Stimulated activated CD4-positive, alpha-beta T cell treated with anti-CD3 and anti-CD28 coated beads, Interleukin-4, amount 100 ng/mL, for 4 hours (primary cell): ENCODE results near the gene GPR146.

ENCODE experiments used
- DNase-seq, 2 experiments: peaks; one replicate each; pipeline ENCODE4 v3.0.0-alpha.2; 2020

GPR146 gene

DNA sequence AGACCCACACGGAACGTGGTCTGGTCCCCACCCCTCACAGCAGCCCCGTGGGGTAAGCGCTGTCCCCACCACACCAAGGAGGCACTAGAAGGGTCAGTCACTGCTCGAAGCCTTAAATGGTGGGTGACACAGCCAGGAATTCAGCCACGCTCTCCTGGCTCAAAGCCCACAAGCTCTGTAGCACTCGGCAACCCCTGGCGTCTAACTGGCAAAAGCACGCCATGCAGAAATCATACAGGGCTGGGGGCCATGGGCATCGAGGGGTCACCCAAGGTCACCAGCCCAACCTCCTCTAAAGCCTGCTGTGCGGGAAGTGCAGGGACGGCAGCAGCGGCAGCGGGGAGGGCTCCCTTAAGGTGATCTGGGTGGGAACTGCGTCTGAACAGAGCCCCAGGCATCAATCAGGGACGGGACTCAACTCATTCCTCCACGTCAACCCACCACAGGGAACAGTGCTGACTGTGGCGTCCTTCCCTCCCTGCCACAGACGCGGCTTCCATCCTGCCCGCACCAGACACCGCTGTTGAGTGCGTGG lies 51.3 kb downstream of the GPR146 start:
- no peak for DNase-seq

DNA sequence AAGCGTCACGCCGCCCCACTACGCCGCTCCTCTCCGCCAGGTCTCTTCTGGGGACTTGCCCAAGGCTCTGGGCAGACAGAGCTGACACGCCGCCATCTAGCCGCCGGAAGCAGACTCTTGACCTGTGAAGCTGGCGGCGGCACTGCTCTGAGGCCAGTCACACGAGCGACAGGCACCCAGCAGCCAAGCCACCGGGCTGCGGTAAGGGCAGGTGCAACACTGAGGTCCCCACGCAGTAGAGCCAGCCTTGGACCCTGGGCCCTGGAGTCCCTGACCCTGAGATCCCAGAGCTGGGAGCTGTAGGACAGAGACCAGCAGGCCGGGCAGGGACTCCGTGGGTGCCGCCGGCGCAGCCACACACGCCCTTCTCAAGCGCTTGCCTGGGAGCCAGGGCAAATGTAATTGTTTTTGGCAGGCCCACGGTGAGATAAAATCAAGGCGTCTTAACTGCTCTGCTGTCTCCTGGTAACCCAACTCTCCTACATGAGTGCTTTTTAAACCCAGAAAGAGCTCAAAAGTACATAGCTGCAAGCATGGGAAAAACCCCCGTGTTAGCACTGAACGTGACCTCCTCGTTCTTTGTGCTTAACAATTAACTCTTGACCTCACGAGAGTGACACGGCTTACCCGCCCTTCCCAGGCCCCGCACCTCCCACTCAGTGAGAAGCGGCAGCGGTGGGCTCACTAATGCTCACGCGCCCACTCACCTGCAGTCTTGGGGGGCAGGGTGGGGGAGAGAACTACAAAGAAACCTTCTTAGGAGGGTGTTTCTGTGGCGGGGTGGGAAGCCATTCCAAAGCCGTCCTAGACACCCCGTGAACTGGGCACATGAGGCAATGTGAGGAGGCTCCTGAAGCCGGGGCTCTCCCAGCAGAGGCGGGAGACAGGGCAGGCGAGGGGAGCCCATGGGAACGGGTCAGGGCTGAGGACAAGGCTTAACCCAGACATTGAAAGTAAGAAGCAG lies 52.1 kb downstream of the GPR146 start:
- DNase-seq, result no peak

DNA sequence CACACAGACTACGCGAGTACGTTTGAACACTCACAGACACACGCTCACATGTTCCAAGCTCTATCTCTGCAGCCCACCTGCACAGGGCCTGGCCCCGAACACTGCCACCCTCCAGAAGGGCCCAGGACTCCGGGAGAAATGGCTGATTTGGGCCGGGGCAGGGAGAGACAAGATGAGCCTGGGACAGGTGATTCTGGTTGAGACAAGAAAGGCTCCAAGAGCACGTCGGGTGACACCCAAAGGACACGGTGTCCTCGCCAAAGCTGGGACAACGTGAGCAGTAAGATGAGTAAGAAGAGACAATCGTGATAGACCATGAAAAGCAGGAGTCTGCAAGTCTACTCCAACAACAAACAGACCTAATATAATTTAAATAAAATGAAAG lies 52.8 kb downstream of the GPR146 start:
- no peak for DNase-seq

DNA sequence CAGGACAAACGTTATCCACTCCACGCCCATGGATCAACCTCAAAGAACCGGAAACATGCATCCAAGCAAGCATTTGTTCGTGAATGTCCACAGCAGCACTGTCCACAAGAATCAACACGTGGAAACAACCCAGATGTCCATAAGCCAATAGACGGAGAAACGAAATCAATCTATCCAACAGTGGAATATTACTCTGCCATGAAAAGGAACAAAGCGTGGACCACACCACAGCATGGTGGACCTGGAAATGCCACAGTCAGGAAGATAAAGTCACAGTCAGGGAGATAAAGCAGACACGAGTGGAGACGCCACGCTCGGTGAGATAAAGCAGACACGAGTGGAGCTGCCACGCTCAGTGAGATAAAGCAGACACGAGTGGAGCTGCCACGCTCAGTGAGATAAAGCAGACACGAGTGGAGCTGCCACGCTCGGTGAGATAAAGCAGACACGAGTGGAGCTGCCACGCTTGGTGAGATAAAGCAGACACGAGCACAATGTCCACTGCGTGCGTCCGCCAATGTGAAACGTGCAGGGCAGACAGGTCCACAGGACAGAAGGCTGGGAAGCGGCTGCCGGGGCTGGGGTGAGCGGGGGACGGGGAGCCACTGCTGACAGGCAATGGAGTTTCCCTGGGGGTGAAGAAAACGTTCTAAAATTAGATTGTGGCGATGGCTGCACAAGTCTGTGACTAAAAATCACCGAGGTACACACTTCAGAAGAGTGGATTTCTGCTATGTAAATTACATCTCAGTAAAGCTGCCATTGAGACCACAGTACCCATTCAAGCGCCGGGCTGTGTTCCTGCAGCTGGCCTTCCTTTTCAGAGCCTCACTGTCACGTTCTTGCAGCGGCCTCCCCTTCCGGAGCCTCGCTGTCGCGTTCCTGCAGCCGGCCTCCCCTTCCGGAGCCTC lies 54.2 kb downstream of the GPR146 start:
- DNase-seq, result no peak

DNA sequence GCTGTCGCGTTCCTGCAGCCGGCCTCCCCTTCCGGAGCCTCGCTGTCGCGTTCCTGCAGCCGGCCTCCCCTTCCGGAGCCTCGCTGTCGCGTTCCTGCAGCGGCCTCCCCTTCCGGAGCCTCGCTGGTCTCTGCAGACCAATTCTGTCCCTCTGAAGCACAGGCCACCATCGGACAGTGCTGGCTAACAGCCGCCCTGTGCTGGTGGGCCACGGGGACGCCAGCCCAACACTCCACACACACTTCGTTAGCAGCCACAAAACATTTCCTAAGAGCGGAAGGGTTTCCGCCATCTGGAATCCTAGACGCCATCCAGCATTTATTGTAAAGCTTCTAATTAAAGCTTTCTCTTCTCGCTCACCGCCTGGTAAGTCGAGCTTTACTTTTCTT lies 54.8 kb downstream of the GPR146 start:
- DNase-seq, result no peak

DNA sequence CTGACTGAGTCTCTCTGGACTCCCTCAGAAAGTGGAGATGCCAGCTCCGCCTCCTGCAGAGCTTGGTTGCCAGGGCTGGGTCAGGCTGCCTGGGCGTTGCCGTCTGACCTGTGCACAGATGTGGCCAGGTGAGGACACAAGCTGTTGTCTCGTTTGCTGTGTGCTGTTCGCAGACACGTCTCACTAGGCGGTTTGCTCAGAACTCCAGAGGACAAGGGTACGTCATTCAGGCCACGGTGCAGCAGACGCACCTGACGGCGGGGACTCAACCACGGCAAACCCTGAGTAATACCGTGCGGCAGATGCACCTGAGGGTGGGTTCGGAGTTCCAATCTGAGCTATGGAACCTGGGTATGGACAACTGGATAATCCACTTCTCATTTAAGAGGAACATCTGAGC lies 55.3 kb downstream of the GPR146 start:
- no peak for DNase-seq

DNA sequence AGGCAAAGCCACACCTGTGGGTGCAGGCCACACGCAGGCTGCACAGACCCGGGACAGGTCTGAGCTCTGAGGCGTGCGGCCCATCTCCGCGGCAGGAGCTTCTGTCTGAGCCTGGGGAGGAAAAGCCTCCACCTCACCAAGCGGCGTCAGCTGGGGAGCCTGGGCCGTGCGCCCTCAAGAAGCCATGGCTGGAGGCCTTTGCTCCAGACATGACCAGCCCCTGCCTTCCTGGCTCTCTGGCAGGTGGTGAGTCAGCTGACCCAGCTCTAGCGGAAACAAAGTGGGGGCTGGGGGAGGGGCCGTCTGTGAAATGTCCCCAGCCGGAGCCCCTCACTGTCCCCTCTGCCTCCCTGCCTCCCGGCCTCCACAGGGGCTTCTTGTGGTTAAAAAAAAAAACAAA lies 56.0 kb downstream of the GPR146 start:
- no peak for DNase-seq

DNA sequence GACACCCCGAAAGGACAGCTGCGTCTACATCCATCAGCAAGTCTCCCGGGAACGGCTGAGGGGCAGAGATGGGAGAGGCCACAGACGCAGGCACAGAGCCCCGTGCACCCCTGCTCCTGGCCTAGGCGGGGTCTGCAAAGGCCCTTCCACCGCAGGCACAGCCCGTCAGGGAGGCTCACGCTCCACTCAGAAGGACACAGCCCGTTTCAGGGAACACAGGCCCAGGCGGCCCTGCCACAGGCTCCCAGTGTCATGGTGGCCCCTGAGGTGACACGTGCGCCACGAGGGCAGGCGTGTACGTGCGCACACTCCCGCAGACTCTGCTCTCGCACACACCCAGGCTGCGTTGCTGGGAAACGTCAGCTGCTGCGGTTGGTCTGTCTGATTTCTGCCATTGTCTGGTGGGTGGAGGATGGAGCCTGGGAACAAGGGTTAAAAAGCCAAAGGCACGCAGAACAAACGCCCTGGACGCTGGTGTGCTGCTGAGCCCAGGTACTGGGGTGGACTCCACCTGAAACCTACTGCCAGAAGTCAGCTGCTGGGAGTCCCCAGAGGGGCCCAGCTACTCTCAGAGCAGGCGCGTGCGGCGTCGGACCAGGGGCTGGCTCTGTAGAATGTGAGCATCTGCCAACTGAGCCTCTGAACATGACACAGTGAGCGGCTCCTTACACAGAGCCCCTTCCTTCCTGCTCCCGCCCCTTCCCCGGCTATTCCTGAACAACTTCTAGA lies 56.7 kb downstream of the GPR146 start:
- DNase-seq, result no peak

DNA sequence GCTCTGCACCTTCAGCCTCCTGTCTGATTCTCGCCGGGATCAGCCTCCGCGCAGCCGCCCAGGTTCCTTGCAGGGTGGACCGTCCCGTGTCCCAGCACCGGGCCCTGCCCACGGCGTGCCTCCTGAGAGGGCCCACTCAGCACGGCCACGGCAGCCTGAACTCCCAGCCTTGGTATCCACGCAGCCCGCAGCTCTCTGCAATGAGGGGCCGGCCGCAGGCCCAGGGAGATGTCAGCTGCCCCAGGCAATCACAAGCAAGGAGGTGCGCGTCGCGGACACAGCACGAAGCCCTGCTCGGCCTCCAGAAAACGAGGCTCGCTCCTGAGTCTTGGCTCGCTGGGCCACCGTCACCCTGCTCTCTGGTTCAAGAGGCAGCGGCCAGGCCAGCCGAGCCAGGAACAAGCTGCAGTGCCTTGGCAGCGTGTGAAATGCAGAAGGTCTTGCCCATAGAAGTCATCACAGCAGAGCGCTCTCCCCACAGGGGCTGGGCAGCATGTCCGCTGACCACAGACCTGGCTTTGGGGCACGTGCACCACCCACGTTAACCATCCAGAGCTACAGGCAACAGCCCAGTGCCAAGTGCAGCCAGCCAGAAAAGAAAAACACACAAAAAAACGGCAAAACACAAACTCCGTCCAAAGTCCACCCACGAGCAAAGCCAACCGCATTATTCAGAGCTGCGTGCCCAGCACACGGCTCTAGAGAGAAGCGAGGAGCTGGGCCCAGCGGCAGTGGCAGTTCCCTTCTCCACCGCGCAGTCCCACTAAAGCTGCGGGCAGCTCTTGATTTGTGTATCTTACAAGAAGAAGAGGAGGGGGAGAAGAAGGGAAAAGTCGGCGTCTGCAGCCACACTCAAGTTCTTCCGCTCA lies 57.5 kb downstream of the GPR146 start:
- no peak for DNase-seq

DNA sequence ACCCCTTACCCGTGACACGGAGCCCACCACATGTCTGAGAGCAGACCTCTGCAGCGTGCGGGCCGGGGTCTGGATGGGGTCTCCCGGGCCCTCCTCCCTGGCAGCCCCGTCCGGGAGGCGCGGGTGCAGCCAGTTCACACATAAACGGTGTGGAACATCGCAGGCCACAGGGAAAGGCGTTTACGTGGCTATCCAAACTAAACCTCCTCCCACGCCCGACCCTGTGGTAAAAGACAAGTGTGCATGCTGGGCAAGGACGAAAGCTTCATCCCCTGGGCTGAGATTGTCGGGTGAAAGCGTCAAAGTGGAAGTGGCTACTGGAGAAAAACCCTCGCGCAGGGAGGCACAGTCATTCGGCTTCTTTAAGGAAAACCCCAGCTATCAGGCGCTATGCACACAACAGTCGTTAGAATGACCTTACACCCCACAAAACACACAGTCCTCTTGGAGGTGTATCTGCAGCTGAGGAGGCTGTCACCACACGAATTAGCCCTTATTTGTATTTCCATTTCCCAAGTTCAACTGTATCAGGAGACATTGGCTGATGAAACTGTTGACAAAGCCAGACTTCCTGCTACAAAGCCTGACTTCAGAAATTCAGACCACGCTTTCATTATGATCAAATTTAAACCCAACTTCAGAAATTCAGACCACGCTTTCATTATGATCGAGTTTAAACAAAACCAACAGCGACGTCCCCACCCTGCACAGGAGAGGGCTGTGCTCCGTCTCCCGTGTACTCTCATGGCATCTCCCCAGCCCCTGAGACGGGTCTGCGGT lies 58.9 kb downstream of the GPR146 start:
- DNase-seq, result no peak

DNA sequence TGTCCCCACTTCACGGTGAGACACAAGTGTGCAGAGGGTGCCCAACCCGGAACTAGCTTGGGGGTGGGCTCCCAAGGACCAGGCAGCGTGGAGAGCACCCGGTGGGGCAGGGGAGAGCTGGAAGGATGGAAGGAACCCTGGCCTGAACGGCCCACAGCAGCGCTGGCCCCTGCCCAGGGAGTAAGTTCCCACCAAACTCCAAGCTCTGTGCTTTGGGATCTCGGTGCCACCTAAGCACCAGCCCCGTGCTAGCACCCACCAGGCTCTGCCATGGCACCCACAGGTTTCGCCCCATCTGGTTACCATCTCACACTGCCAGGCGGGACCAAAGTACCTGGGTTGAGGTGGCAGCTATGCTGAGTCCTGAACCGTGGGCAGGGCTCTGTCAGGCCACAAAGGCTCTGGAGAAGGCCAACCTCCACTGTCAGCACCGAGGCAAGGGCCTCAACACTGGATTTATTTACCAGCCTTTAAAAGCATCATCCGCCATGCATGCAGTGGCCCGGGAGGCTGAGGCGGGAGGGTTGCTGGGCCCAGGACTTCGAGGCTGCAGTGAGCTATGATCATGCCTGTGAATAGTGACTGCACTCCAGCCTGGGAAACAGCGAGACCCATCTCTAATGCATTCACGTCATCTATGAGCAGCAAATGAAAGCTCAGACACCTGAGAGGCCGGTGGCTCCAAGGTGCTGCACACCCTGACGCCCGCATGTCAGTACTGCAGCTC lies 59.6 kb downstream of the GPR146 start:
- no peak for DNase-seq

DNA sequence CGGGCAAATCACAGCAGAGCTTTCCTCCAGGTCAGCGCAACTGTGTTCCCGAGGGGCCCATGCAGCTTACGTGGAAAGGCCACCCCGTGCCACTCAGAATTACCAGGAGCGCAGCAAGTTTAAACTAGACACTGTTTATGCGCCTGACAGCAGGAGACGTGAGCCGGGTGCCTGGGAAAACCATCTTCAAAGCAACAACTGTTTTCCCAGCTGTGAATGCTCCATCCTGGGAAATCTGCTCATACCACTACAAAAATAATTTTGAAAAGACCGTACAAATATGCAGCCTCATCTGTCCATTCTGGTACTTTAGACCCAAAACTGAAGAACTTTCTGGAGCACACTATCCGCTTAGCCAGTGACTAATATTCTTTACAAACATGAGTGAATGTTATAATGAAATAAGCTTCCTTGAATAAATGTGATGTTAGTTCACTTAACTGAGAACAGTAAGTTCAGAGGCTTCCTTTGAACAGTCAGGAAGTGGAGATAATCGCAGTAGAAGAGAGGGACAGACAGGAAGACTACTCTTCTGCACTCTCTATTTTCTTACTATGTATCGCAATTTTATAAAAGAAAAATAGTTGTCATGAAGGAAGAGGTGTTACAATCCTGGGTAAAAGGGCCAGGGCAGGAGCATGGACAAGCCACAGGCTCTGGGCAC lies 60.3 kb downstream of the GPR146 start:
- DNase-seq, result no peak

DNA sequence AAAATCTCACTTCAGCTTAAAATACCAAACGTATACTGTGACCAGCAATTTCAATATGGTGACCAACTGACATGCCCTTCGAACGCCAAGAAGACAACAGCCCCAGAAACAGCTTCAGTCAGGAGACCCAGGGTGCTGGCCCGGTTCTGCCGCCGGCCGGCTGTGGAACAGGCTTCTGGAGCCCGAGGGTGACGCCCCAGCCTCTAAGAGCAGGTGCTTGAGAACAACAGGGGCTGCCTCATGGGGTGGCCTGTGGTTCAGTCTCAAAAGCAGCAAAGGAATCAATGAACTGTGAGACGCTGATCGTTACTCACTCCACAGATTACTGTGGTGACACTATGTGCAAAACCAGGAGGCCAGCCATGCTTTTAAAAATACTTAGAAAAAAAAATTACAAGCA lies 60.8 kb downstream of the GPR146 start:
- no peak for DNase-seq

DNA sequence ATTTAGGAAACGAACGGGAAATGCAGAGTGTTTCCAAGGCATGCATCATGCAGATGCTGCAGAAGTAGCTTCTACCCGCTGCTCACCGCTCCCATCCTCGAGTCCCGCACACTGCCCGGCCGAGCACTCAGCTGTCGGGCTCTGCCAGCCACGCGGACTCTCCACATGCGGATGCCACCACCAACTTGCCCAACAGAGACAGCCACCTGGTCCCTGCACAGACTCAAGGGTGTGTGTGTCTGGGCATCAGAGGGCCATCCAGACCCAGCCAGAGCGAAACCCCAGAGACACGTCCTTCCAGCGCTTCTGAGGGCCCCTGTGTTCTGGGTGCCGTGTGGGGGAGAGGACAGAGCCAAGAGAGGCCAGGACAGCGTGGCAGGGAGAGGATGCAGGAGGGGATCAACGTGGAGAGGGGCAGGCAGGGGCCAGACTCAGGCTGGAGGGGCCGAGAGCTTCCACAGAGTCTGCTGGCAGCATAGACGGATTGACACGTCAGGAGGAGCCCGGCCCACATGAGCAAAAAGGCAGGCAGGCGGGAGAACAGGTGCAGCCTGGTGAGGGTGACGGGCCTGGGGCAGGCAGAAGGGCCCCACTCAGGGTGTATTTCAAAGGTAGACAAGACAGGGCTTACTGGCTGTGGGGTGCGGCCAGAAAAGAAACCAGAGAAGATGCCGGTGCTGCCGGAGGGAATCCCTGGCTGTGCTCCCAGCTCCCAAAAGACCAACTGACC lies 61.9 kb downstream of the GPR146 start:
- no peak for DNase-seq

DNA sequence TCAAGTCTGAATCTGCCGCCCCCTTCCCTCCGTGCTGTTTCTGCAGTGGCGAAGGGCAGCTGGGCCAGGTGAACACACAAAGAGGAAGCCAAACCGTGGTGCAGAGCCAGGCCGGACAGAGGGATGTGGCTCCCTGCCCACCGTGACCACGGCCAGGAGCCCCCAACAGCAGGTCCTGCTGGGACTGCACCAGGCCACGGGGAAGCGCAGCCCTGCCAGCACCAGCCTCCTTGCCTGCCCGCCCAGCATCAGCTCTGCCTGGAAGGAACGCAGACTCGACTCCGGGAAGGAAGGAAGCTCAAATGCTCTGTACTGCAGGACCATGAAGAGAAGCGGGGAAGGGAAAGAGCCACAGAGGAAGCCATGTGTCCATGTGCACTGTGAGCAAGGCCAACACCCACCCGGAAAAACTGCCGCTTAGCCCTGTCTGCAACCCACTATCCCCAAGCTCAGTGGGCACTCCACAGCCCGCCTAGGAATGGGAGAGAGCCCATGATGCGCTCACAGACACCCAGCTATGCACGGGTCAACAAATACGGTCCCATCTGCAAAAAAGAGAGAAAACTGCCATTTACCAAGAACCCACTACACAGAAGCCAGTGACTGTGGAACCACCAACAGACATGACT lies 62.6 kb downstream of the GPR146 start:
- DNase-seq, result no peak

DNA sequence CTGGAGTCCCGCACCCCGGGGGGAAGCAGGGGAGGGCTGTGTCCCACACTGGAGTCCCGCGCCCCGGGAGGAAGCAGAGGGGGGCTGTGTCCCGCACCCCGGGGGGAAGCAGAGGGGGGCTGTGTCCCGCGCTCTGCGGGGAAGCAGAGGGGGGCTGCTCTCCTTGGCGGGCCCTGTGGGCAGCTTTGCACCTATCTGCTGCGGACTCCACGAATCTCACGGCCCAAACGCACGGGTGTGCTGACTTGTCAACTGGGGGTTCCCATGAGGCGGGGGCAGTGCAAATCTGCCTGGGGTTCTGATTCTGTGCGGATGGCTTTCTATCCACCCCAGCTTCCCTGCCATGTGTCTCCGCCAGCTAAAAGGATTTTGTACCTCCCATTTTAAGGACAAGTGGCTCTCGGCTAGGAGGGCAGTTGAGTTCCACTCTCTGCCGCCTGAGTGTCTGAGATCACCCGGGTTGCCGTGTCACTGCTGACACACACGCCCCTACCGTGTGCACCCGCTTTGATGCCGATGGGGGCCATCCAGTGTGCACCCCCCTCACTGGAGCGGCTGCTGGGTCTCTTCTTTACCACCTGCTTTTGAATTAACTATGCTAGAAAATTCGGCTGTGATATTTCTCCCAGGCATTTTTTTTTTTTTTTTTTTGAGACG lies 64.0 kb downstream of the GPR146 start:
- no peak for DNase-seq
